Stimulated activated CD8-positive, alpha-beta memory T cell treated with anti-CD3 and anti-CD28 coated beads, Interleukin-12 subunit alpha, Interleukin-12 subunit beta, amount 100 ng/mL, for 4 hours (primary cell): ENCODE data around the gene CES3.
"Not testable (repeated sequence)": the region's sequence is repeated elsewhere in the genome, so short reads cannot be mapped to it uniquely, and the experiment has no call there.

Source experiments
- DNase-seq: peaks from one replicate; pipeline ENCODE4 v3.0.0-alpha.2; 2020; ENCODE audit warnings: low read depth

CES3 gene

DNA sequence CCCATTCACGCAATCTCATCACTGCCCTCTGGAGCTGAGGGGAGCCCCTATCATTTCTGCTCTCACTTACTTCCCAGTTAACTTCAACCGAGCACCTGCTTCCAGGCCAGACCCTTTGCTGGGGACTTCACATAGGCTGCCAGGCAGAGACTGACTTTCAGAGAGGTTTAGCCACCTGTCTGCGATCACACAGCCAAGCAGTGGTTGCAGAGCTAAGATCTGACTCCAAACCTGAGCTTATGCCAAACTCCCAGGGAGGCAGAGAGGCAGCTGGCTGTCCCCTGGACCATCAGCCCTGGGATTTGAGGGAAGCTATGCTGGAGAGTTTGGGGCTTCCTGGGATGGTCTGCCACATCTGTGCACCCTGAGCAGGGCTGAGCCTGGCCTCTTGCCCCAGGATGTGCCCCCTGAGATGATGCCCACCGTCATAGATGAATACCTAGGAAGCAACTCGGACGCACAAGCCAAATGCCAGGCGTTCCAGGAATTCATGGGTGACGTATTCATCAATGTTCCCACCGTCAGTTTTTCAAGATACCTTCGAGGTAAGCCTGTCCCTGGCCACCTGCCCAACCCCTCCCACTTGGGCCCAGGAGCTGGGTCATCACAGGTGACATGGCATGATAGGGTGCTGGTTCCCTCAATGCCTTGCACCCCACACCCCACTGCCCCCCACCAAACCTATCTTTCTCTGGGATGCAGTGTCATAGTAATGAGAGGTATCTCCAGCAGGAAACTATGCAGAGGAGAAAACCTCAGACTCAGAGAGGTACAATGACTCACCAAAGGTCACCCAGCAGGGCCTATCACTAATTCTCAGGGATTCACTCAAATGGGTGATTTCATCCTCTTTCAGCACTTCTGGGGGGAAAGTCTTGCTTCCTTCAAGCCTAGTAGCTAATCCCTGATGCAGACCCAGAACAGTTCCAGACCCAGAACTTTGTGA lies 10.0 kb downstream of the CES3 start:
- DNase-seq, result no peak

GRCh38 chr16:66972983-66973382 lies 11.9 kb downstream of the CES3 start:
- no peak for DNase-seq

DNA sequence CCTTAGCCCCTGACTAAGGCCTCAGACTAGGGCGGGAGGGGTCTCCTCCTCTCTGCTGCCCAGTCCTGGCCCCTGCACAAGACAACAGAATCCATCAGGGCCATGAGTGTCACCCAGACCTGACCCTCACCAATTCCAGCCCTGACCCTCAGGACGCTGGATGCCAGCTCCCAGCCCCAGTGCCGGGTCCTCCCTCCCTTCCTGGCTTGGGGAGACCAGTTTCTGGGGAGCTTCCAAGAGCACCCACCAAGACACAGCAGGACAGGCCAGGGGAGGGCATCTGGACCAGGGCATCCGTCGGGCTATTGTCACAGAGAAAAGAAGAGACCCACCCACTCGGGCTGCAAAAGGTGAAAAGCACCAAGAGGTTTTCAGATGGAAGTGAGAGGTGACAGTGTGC lies 12.7 kb downstream of the CES3 start:
- no peak for DNase-seq

GRCh38 chr16:66974156-66974931 lies 13.3 kb downstream of the CES3 start:
- DNase-seq, result not testable (repeated sequence)

DNA sequence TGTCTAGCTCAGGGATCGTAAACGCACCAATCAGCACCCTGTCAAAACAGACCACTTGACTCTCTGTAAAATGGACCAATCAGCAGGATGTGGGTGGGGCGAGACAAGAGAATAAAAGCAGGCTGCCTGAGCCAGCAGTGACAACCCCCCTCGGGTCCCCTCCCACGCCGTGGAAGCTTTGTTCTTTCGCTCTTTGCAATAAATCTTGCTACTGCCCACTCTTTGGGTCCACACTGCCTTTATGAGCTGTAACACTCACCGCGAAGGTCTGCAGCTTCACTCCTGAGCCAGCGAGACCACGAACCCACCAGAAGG lies 13.8 kb downstream of the CES3 start:
- not testable (repeated sequence) for DNase-seq

GRCh38 chr16:66975302-66975893 lies 14.3 kb downstream of the CES3 start:
- no peak for DNase-seq

GRCh38 chr16:66976746-66977145 lies 15.7 kb downstream of the CES3 start:
- no peak for DNase-seq

DNA sequence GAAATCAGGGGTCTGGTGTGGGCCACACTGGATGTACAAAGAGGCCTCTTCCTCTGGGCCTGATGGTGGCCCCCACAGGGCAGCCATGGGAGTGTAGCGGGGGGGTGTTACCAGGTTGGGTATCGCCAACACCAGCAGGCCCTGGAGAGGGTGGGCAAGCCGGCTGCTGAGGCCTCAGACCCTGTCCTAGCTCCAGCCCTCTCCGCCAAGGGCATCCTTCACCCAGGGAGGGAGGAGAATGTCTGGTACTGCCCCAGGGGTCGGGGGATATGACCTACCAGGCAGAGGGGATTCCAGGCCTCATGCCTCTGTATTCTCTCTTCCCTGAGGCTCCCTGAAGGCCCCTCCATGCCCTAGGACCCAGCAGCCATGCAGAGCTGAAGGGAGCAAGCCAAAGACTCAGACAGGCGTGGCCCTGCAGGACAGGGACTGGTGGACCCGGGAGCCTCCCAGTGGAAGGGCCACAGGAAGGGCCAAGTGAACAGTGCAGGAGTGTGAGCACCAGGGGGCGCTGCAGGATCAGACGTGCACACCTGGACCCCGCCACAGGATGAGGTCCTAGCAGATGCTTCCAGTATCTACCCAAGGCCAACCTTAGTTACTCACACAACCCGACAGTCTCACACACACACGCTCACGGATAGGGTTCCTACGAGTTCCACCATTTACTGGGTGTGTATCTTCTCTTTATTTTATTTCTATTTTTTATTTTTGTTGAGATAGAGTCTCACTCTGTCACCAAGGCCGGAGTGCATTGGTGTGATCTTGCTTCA lies 16.5 kb downstream of the CES3 start:
- peak; percentile 71 for DNase-seq

DNA sequence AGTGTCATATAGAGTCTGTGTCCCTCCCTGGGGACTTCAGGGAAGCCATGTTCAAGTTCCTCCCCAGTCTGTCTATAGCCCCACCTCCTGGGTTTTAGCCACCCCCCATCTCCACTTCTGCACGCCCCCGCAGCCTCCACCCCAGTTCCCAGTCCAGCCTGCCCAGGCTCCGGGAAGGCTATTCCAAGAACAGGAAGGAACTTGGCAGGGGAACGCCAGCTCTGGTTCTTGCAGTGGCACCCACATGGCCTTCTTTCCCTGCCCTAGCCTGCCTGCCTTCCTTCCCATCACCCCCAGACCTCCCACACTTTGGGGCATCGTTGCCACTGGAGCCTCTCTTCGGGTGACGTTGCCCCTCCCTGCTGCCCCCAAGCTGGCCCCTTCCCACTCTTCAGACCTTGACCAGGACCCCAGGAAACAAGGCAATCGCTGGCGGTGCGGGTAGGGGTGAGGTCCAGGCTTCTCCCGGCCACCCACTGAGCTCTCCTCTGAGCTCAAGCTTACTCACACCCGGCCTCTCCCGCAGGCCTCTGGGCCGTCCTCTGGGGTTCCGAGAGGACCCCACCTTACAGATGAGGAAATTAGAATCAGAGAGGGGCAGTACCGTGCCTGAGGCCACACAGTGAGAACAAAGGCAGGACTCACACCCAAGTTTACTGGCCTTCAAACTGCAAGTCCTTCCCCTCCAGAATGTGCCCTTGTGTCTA lies 18.1 kb downstream of the CES3 start:
- DNase-seq, result no peak

- DNase-seq, result no peak
Observed at GRCh38 chr16:66983033-66983432, 22.0 kb downstream of the CES3 start.

GRCh38 chr16:66984892-66985311 lies 23.8 kb downstream of the CES3 start:
- no peak for DNase-seq

- DNase-seq, result no peak
Observed at GRCh38 chr16:66986559-66986958, 25.5 kb downstream of the CES3 start.

DNA sequence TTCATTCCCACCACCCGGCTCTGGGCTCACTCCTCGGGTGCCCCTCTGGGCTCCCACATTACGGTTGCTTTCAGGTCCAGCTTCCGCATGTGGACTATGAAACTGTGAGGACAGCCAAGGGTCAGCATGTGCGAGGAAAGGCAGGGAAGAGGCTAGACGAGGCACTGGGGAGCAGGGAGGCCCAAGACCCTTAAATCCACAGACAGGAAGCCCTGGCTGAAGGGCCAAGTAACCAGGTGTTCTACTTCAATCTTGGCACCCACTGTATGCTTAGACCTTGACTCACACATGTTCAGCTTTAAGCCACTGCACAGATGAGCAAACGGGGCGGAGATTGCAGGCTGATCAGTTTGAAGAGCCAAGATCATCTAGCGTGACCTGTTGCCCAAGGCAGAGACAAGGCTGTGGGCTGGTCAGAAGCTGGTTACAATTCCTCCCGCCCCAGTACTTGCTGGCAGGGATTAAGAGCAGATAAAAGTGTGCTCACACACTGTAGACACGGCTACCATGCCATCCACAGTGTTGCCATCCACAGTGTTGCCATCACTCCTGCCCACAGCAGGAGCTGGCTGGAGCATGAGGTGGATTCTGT lies 27.2 kb downstream of the CES3 start, which contains the start of gene CES4A:
CES4A (plus strand) TSS at position 393 of the 592 bp plus-strand sequence; CDS start at position 577, 184 bp downstream.
- no peak for DNase-seq

DNA sequence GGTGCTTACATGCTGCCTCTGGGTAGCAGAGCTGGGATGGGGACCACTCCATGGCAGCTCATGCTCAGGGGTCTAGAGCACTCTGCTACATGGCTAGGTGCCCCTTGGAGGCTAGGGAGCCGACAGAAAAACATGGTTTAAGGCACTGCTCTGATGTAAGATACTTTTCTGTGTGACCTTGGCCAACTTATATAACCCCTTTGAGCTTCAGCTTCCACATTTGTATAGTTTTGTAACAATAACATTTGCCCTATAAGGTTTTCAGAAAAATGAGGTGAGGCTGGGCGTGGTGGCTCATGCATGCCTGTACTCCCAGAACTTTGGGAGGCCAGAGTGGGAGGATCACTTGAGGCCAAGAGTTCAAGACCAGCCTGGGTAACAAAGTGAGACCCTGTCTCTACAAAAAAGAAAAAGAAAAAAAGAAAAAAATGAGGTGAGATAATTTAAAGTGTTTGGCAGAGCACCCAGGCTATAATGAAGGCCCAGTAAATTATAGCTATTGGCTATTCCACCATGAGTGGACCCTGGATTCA lies 30.5 kb downstream of the CES3 start:
- no peak for DNase-seq

GRCh38 chr16:66993558-66993957 lies 32.5 kb downstream of the CES3 start:
- DNase-seq, result not testable (repeated sequence)

DNA sequence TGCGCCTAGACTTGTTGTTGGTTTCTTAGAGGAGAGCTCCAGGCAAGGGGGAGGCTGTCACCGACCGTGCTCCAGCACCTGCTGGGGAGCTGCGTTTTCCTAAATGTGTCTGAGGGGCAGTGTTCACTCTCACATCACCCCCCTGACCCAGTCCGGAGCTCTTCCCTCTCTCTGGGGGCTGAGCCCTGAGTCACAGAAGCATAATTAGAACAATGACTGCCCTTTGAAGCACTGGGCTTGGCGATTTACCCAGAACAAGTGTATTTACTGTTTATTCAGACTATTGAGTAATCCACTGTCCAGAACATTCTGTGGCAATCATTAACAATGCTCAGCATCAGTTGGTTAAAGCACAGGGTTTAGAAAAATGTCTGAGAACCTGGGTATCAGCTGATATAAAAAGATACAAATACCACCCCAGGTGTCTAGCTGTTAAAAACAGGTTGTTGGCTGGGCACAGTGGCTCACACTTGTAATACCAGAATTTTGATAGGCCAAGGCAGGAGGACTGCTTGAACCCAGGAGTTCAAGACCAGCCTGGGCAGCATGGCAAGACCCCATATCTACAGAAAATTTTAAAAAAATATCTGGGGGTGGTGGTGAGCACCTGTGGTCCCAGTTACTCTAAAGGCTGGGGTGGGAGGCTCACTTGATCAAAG lies 35.4 kb downstream of the CES3 start:
- no peak for DNase-seq

GRCh38 chr16:66996983-66997358 lies 35.9 kb downstream of the CES3 start:
- DNase-seq, result no peak

DNA sequence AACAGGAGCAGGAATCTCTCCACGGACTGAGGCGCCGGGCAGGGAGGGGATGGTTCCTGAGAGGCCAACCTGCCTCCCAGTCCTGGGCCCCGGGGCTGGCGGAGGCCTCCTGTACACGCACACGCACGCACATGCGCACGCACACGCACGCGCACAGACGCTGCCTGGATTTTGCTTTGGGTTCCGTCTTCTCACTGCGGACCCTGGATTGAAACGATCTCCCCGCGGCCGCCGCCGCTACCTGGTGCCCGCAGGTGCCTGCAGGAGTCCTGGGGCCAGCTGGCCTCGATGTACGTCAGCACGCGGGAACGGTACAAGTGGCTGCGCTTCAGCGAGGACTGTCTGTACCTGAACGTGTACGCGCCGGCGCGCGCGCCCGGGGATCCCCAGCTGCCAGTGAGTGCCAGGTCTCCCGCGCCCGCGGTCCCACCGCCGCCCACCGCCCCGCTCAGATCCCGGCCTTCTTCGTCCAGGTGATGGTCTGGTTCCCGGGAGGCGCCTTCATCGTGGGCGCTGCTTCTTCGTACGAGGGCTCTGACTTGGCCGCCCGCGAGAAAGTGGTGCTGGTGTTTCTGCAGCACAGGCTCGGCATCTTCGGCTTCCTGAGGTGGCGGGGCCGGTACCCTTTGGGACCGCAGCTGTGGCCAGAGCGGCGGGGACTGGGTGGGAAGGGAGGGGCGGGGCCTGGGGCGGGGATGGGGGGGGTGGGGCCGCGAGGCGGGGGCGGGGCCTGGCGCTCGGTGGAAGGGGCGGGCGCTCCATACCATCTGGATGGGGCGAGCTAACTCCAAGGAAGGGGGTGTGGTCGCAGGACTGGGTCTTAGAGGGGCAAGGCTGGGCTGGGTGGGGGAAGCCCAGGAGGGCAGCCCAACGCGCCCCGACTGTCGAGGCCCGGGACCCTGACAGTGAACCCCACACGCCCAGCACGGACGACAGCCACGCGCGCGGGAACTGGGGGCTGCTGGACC lies 39.6 kb downstream of the CES3 start:
- DNase-seq, result peak; percentile 24

GRCh38 chr16:67001726-67002125 lies 40.7 kb downstream of the CES3 start:
- no peak for DNase-seq
